Tibial nerve (tissue), 3 donors: ENCODE measurements around the gene RAB34.
A peak's percentile ranks its signal among the peaks of the same experiment; 100 is the strongest.

Experiments used
- CTCF ChIP-seq, 5 experiments: fragments of 200-600 bp in 3 of 5; fragments of 450-650 bp in 2 of 5; sonication (generic) in 3 of 5; IDR thresholded peaks; one replicate each; pipeline ENCODE4 v1.5.1; 2016 to 2019; ENCODE audit warnings: antibody characterized with exemption in 5 of 5, mild to moderate bottlenecking in 3 of 5, moderate library complexity in 2 of 5
- POLR2A ChIP-seq, 2 donors: fragments of 450-650 bp; IDR thresholded peaks; one replicate each; pipeline ENCODE4 v1.6.1; 2017; ENCODE audit warnings: antibody characterized with exemption in 2 of 2, mild to moderate bottlenecking in 2 of 2, moderate library complexity in 2 of 2

GRCh38 chr17:28675980-28676379, 41.7 kb downstream of the RAB34 start:
- TF ChIP-seq CTCF (IDR thresholded peaks at IDR 0.05) (peak in 1 of 5 experiments; percentile 19), POLR2A (IDR thresholded peaks at IDR 0.05) (no peak)
